GM23338 (cell line): Measurements from ENCODE around the gene ALG14.

Source experiments
- CREB1 ChIP-seq: fragments of 250-450 bp; sonication (Bioruptor Pico); IDR thresholded peaks from 2 replicates; pipeline ENCODE4 v1.5.0; 2020; ENCODE audit warnings: low read depth, mild to moderate bottlenecking, moderate library complexity
- CTCF ChIP-seq, 2 experiments: fragments of 200-600 bp in 1 of 2; sonication (generic) in 1 of 2; conservative IDR thresholded peaks; 2 replicates each; pipeline versions ENCODE4 v1.5.1 to v1.6.1; 2016 to 2017; ENCODE audit warnings: antibody characterized with exemption in 2 of 2, low read depth in 2 of 2, mild to moderate bottlenecking in 2 of 2, moderate library complexity in 1 of 2
- EZH2 ChIP-seq: fragments of 200-600 bp; sonication (generic); IDR thresholded peaks from one replicate; pipeline ENCODE4 v1.8.0; 2017; ENCODE audit warnings: antibody characterized with exemption, mild to moderate bottlenecking, low read depth; ENCODE audit not compliant: unreplicated experiment
- EZH2phosphoT487 ChIP-seq: fragments of 200-600 bp; sonication (generic); IDR thresholded peaks from one replicate; pipeline ENCODE4 v1.8.1; 2018; ENCODE audit warnings: antibody characterized with exemption; ENCODE audit not compliant: unreplicated experiment
- POLR2AphosphoS5 ChIP-seq: IDR thresholded peaks from 2 replicates; pipeline ENCODE4 v1.6.1; 2016; ENCODE audit warnings: antibody characterized with exemption, low read depth

GRCh38 chr1:95033843-95034242 is 38.9 kb downstream of the ALG14 start:
- TF ChIP-seq EZH2 (no peak), CTCF (conservative IDR thresholded peaks at IDR 0.05; ENCODE audit: low read depth in 2 of 2) (no peak), POLR2AphosphoS5 (no peak), EZH2phosphoT487 (no peak), CREB1 (no peak)
